ENCODE measurements around the gene OTOF.

The OTOF gene

GRCh38 chr2:26477911-26478253 is at the start of gene OTOF:
Gene OTOF (minus strand): TSS chr2:26478124.
- DNase-seq, result peak; percentile 68

DNA sequence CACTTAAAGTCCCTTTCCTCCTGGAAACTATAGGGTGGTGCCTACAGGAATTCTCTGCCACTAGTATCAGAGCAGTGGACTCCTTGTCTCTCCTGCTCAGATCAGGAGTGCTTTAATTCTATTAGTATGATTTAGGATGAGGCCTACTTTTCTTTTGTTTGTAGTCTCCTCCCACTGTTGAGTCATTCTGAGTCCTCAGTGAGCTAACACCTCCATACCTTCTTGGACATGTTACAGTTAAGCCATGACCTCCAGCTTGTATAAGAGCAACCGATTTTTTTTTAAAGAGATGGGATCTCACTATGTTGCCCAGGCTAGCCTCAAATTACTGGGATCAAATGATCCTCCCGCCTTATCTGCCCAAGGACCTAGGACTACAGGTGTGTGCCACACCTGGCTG is 48.7 kb upstream of the OTOF start:
- DNase-seq, result no peak

DNA sequence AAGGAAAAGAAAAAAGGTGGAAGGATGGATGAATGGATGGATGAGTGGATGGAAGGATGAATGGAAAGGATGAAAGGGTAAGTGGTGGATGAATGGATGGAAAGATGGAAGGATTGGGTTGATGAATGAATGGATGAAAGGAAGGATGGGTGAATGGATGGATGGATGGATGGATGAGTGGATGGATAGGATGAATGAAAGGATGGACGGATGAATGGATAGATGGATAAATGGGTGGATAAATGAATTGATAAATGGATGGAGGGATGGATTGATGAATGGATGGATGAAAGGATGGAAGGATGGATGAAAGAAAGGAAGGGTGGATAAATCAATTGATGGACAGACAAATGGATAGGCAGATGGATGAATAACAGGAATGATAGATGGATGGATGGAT is 48.2 kb upstream of the OTOF start:
- no peak for DNase-seq

GRCh38 chr2:26523750-26524149 is 45.8 kb upstream of the OTOF start:
- no peak for DNase-seq

DNA sequence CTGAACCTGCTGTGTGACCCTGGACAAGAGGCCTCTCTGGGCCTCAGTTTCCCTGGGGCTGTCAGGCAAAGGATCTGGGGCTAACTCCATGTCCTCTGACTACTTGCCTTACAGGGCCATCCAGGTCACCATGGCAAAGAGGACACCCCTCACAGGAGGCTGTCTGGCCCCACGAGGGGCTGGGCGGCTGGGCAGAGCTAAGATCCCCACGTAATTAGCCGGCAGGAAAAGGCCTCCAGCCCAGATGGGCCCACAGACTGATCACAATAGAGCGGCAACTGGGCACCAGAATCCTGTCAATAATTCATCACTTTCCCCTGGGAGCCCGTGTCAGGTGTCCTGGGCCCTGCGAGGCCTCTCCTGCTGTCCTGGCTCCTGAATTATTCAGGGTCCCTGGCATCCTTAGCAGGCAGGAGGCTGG is 44.8 kb upstream of the OTOF start:
- no peak for DNase-seq

DNA sequence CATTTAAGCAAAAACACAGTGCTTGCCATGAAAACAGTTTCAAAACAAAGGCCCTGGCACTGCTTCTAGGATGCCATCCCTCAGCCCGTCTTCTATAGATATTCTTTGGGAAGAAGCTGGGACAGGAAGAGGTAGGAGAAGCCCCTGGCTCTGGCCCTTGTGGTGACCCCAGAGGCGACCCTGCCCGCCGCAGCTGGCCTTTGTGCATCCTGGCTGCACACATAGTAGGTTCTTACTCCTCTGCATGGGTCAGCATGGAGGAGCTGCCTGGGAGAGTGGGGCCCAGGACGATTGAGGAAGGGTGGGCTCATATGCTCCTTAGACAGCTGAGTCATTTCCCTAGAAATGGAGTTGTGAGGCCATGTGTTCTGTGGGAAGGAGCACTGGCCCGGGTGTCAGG is 44.4 kb upstream of the OTOF start:
- no peak for DNase-seq

GRCh38 chr2:26521913-26522180 is 43.9 kb upstream of the OTOF start:
- DNase-seq, result peak; percentile 9

DNA sequence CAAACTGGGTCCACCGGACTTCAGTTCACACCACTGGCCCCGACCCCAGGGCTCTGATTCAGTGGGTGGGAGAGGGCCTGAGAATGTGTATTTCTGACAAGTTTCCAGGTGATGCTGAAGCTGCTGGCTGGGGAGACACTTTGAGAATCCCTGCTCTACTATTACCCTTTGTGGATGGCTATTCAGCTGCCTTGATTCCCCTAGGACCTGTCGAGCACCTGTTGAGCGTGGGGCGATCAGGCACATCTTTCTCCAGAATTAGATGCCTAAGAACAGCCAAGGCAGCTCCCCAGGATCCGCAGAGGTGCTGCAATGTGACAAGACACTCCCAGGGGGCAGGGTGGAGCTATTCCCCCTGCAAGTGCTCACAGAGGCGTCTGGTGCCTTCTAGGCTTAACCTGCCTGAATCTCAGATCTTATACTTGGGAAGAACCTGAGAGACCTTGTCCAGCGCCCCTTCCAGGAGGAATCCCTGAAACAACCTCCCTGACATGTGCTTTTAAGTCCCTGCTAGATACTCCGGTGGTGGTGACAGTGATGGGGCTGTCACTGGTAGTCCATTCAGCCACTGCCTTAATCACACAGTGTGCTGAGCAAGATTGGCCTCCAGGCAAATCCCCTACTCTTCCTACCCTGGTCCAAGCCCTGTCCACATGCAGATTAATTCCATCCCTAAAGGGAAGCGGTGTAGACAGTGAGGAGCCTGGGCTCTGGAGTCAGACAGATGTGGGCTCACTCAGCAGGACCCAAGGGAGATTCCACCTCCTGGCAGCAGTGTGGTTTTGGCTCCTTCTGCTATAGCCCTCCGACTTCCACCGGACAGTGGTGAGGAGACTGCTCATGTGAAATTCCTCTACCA is 43.4 kb upstream of the OTOF start:
- no peak for DNase-seq

GRCh38 chr2:26520148-26520449 is 42.2 kb upstream of the OTOF start:
- DNase-seq, result no peak

DNA sequence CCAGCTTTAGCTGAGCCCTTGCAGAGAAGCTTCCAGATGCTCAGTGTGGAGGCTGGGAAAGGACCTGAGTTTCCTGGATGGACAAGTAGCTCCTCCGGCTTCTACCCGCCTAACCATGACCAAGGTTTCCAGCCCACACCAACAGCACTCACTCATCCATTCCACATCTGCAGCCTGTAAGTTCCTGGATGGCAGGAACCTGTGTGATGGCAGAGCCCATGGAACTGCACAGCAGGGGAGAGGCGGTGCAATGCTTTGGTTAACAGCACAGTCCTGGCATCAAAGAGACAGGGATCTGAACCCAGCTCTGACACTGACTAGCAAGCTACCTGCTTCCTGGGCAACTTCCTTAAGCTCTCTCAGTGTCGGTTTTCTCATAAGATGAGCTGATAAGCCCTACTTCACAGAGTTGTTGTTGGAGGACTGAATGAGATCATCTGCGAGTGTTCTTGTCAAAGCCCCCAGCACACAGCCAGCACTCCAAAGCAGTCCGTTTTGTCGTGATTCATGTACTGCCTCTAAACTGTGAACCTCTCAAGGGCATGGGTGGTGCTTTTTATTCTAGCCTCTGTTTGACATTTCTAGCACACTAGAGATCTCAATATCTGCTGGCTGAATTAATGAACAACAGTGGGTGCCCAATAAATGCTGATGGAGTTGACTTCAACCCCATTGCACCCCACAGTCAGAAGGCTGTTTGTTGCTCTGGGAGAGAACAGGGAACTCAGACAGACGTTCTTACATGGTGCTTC is 41.6 kb upstream of the OTOF start:
- DNase-seq, result no peak

- DNase-seq, result no peak
These were observed 38.9 kb upstream of the OTOF start for GRCh38 chr2:26516781-26517180.

- DNase-seq, result no peak
These were observed 38.3 kb upstream of the OTOF start for GRCh38 chr2:26516246-26516645.

DNA sequence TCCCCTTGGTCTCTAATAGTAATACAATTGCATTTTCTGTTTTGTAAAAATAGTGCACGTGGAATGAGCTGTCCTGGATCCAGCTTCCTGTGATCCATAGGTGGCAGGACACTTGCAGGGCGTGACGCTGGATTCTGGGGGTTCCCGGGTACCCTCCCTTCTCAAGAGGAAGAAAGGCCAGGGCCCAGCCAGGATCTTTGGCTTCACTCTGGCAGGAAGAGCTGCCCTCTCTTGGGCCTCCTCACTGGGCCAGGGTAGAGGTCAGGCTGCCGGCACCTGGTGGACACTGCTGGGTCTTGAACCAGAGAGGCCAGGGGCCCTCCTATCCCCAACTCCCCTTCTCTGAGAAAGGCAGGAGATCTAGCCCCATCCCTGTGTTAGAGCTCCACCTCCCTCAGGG is 37.8 kb upstream of the OTOF start:
- DNase-seq, result no peak

GRCh38 chr2:26514045-26514444 is 36.1 kb upstream of the OTOF start:
- DNase-seq, result no peak

- no peak for DNase-seq
These were observed 35.3 kb upstream of the OTOF start for GRCh38 chr2:26513261-26513660.

DNA sequence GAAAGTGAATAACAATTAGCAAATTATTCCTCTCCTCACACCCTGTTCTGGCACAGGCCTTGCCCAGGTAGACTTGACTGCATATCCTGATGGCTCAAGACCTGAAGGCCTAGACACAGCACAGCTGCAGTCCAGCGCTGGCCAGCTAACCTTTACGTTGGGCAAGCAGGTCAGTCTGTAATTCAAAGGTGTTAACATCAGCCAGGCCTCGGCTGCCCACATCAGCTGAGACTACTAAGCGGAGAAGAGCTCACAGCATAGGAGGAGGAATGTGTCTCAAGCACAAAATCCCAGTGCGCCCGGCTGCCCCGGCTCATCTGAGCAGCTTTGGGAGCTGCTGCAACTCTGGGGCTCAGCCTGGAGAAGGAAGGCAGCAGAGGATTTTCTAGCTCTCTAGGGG is 33.5 kb upstream of the OTOF start:
- DNase-seq, result no peak

- no peak for DNase-seq
These were observed 32.5 kb upstream of the OTOF start for GRCh38 chr2:26510344-26510973.

DNA sequence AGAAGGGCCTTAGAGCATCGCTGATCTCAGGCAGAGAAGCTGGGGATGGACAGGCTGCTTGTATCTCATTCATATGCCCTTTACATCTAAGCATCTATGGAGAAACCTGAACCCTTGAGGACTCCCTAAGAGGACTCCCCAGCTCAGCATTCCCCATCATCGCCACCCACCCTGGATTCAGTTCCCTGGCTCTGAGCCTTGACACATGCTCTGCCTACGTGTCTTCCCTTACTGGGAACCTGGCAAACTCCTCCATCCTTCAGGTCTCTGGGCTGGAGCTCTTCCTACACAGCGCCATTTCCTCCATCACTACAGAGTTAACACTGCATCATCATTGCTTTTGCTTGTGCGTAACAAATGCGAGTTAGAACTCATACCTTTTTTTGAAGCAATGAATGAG is 31.2 kb upstream of the OTOF start:
- no peak for DNase-seq

GRCh38 chr2:26507932-26508331 is 30.0 kb upstream of the OTOF start:
- no peak for DNase-seq

DNA sequence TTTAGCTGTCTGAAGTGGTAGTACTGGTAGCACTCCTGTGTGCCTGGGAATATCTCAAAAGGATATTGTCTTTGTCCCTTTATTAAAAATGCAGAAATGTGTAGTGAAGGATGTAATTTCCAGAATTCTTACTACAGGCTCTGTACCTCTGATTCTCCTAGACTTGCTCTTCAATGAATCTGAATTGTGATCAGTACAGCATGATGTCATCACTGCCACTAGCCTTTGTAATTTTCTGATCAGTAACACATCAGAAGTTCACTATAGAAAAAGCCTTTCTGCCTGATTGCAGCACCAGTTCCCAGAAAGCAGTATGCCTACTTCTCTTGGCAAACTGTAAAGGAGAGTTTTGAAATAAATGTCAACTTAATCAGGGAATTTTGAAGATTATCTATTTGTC is 29.2 kb upstream of the OTOF start:
- DNase-seq, result no peak

GRCh38 chr2:26506279-26506678 is 28.4 kb upstream of the OTOF start:
- no peak for DNase-seq

GRCh38 chr2:26504002-26504401 is 26.1 kb upstream of the OTOF start:
- DNase-seq, result no peak

- DNase-seq, result no peak
These were observed 25.4 kb upstream of the OTOF start for GRCh38 chr2:26503231-26503880.

- no peak for DNase-seq
These were observed 22.5 kb upstream of the OTOF start for GRCh38 chr2:26500406-26500805.

Measured in NCI-H446 treated with DMSO at 0.1 percent for 48 hours (cell line).